GM12865 (cell line): Measurements from ENCODE around the gene ALG1.
"Not testable (repeated sequence)": the region's sequence is repeated elsewhere in the genome, so short reads cannot be mapped to it uniquely, and the experiment has no call there.

Source experiments
- DNase-seq: peaks from one replicate; pipeline ENCODE4 v3.0.0; 2010; ENCODE audit warnings: low read depth
- H3K4me3 ChIP-seq: 2 replicates; pipeline ENCODE4 v1.5.1; 2011; ENCODE audit warnings: mild to moderate bottlenecking, low read depth, low read length, control low read depth
- CTCF ChIP-seq: IDR thresholded peaks from 2 replicates; pipeline ENCODE4 v1.5.1; 2011; ENCODE audit warnings: low read length, control low read depth, low read depth, inconsistent platforms; ENCODE audit not compliant: insufficient read depth; ENCODE audit errors: missing control alignments

ALG1 gene

GRCh38 chr16:5072334-5073278, 963 bp downstream of the ALG1 start:
- peak overlapping the region; percentile 71 for H3K4me3 ChIP-seq
- no peak for DNase-seq
- TF ChIP-seq CTCF, result no peak

GRCh38 chr16:5073279-5073629, 1.6 kb downstream of the ALG1 start:
- no peak for DNase-seq
- TF ChIP-seq CTCF, result no peak
- no peak overlapping the region for H3K4me3 ChIP-seq

GRCh38 chr16:5073771-5074170, 2.1 kb downstream of the ALG1 start:
- H3K4me3 ChIP-seq, DNase-seq: not testable (repeated sequence)

GRCh38 chr16:5075637-5076036, 4.0 kb downstream of the ALG1 start:
- no peak for DNase-seq
- H3K4me3 ChIP-seq, result no peak overlapping the region
- TF ChIP-seq CTCF, result no peak

GRCh38 chr16:5077304-5077703, 5.7 kb downstream of the ALG1 start:
- no peak for TF ChIP-seq CTCF
- DNase-seq, result no peak

GRCh38 chr16:5078626-5079025, 7.0 kb downstream of the ALG1 start:
- TF ChIP-seq CTCF, result no peak
- H3K4me3 ChIP-seq, result no peak overlapping the region

More at GRCh38 chr16:5077304-5077703, 5.7 kb downstream of the ALG1 start:
- H3K4me3 ChIP-seq, result no peak overlapping the region

GRCh38 chr16:5080461-5080860, 8.8 kb downstream of the ALG1 start:
- DNase-seq, H3K4me3 ChIP-seq: not testable (repeated sequence)

More at GRCh38 chr16:5078626-5079025, 7.0 kb downstream of the ALG1 start:
- no peak for DNase-seq

- DNase-seq, H3K4me3 ChIP-seq: not testable (repeated sequence)
Observed at GRCh38 chr16:5080996-5081395, 9.4 kb downstream of the ALG1 start.

- DNase-seq, H3K4me3 ChIP-seq: not testable (repeated sequence)
Observed at GRCh38 chr16:5083646-5084045, 12.0 kb downstream of the ALG1 start.

GRCh38 chr16:5084099-5084731, 12.6 kb downstream of the ALG1 start:
- not testable (repeated sequence) for H3K4me3 ChIP-seq, DNase-seq
